Suppressor macrophage (primary cell): ENCODE measurements around the gene CLIP4.

Experiments used
- DNase-seq, 4 experiments: peaks; one replicate each; pipeline ENCODE4 v3.0.0-alpha.2; 2020 to 2022

CLIP4 gene

DNA sequence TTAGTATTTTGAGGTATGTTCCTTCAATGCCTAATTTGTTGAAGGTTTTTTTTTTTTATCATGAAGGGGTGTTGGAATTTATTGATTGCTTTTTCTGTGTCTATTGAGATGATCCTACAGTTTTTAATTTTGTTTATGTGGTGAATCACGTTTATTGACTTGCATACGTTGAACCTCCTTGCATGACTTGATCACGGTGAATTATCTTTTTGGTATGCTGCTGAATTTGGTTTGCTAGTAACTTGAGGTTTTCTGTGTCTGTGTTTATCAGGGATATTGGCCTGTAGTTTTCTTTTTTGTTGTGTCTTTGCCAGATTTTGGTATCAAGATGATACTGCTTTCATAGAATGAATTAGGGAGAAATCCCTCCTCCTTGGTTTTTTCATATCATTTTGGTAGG is 23.9 kb downstream of the CLIP4 start:
- no peak for DNase-seq

DNA sequence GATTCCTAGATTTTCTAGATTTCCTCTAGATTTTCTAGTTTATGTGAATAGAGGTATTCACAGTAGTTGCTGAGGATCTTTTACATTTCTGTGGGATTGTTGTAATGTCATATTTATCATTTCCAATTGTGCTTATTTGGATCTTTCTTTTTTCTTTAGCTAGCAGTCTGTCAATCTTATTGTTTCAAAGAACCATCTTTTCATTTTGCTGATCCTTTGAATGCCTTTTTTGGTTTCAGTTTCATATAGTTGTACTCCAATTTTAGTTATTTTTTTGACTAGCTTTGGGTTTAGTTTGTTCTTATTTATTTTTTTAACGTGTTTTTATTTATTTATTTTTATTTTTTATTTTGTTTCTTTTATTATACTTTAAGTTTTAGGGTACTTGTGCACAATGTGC is 24.5 kb downstream of the CLIP4 start:
- DNase-seq = no peak

DNA sequence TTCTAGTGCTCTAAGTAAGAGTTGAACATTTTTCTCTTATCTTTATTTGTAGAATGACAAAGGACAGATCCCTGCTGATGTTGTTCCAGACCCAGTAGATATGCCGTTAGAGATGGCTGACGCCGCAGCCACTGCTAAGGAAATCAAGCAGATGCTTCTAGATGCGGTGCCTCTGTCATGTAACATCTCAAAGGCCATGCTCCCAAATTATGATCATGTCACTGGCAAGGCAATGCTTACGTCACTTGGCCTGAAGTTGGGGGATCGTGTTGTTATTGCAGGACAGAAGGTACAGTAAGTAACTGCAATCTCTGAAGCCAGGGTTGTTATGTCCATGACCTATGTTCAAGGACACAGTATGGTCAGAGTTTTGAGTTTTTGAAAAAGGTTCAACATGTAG is 28.4 kb downstream of the CLIP4 start:
- no peak for DNase-seq

DNA sequence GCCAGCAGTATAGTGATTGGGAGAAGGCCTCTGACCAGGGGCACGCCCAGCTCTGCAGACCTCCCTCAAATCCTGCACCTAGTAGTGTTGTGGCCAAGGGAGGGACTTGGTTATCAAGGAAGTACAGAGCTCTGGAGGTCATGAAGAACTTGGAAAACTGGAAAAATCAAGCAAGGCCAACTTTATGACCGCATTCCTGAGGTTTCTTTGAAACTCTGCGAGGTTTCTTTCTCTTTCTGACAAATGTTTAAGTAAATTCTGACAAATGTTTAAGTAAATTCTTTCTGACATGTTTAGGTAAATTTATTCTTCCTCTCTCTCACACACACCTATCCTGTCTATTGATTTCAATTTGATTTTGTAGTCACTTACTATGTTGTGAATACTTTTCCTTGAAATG is 31.0 kb downstream of the CLIP4 start:
- DNase-seq = no peak

DNA sequence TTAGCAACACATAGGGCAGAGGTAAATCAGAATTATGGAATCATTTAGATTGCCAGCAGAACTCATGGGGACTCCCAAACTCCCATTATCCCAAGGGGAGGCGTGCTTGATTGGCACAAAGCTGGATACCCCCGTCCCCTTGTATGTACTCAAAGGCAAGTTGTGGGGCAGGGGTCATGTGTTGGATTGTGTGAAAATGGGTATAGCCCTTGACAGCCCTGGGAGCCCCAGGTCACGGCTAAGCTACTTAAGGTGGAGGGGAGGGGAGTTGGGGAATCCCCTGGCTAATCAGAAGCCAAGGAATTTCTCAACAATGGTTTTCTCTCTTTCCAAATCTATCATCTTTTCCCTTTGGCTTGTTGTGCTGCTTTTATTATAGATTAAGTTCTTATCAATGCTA is 32.7 kb downstream of the CLIP4 start:
- DNase-seq = no peak

GRCh38 chr2:29154610-29155009 is 39.4 kb downstream of the CLIP4 start:
- no peak for DNase-seq

DNA sequence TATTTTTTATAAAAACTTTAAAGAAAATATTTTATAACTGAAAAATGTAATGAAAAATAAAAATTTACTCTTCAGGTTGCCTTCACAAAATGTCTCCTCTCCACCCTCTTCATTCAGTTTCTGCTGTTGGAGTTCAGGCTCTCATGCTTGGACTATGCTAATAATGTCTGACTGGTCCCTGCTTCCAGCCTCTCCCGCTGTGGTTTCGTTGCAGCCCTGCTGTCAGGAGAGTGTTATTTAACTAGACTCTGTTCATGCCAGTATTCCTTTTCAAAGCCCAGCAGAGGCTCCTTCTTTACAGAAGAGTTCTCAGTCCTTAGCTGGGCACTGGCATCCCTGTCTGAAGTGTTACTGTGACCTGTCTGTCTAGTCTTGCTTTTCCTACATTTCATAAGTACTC is 40.4 kb downstream of the CLIP4 start:
- no peak for DNase-seq

DNA sequence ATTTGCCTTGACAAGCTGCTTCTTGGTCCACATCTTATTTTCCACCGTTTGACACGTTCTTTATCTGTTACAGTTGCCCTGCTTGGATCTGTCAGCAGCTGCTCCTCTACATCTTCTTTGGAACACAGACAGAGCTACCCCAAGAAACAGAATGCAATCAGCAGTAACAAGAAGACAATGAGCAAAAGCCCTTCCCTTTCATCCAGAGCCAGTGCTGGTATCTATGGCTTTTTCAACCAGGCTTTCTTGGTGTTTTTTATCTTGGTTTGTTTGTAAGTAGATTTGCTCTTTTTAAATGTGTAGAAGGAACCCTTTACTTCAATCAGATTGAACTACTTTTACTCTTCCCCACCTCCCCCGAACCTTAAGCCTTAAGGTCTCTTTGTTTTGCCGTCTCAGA is 41.9 kb downstream of the CLIP4 start:
- no peak for DNase-seq

- no peak for DNase-seq
Measured at GRCh38 chr2:29159125-29159524, 43.9 kb downstream of the CLIP4 start.

- DNase-seq = no peak
Measured at GRCh38 chr2:29160184-29160583, 45.0 kb downstream of the CLIP4 start.

DNA sequence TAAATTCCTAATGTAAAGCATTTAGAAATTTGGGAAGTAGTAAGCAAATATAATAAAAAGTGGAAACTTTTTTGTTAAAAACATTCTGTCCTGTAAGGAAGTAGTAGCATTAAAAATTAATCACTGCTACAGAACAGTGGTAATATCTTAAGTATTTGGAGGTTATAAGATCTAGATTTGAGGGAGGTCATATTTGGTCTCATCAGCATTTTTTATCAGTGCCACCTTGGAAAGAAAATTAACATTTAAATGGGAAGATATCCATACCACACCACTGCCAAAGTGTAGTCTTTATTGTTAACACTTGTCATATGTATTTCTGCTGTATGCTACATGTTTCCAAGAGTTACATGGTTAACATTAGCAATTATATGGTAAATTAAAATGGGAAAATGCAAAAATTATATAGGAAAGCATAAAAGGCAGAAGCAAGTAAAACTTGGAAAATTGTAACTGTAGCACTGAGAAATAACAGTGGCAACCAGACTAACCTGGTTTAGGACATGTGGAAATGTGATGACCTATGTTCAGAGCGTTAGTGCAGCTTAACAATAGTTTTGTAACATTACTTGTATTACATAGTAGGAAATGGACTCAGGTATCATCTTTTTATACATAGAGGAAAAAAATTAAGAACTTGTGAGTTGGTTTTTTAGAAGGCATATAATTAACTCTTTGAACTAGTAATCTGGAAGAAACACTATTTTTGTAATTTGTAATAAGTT is 47.2 kb downstream of the CLIP4 start:
- DNase-seq = no peak

DNA sequence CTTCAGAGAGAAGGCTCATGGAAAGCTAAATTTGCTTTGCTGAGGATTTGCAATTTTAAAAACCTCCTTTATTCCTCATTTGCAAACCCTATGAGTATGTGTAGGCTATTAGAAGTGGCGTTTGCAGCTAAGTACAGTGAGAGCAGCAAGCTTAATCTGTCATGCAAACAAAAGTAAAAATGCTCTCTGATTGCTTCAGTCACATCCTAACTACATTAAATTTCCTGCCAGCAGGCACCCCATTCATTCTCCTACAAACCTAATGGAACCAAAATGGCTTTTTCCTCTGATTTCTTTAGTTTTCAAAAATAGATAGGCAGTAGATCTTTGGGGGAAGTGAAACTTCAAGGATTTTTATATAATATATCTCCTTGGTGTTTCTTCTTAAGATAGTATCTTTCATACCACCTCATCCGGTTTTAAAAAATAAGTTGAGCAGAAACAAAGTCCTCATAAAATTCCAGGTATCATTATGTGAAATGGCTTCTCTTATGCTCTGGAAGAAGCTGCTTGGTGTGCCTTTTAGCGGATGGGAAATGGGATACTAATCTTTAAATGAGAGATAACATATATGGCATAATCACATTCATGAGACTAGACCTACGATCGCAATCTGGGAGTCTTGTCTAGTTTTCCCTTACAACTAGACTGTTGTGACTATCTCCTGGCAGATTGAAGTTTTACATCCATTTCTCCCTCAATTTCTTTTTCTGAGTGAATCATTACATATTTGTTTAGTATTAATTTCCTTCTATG is 49.1 kb downstream of the CLIP4 start:
- DNase-seq = peak in 2 of 4 experiments; percentile 4 to 7

- DNase-seq = no peak
Measured at GRCh38 chr2:29165362-29166241, 50.4 kb downstream of the CLIP4 start.

DNA sequence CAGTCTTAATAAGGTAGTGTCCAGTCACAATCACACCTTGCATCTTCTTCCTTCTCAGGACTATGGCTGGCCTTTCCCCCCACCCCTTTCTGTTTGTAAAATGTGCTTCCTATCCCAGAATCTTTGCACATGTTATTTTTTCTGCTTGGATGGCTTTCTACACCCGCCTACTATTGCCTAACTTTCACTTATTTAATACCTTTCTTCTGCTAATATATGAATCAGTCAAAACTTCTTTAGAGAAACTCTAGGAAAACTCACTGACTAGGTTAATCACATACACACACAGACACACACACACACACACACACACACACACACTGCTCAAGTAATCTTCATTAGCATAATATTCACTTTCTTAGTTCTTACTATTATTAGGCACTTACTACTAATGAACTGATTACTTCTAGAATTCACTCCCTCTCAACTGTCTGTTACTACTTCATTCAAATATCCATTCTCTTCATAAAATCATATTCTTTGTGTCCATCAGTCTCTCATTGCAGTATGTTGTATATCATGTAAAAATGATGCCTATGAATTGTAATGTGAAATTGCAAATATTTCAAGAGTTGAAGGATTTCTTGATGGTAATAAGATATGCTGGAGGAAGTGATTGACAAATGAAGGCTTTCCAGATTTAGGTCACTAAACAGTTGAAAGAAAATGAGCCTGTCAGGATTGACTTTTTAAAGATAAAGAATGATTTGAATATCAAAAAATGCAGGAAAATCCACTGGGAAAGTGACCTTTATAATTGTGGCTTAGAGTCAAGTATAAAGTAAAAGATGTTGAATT is 51.2 kb downstream of the CLIP4 start:
- no peak for DNase-seq

GRCh38 chr2:29174937-29175336 is 59.7 kb downstream of the CLIP4 start:
- DNase-seq = no peak

- no peak for DNase-seq
Measured at GRCh38 chr2:29175338-29175737, 60.1 kb downstream of the CLIP4 start.

DNA sequence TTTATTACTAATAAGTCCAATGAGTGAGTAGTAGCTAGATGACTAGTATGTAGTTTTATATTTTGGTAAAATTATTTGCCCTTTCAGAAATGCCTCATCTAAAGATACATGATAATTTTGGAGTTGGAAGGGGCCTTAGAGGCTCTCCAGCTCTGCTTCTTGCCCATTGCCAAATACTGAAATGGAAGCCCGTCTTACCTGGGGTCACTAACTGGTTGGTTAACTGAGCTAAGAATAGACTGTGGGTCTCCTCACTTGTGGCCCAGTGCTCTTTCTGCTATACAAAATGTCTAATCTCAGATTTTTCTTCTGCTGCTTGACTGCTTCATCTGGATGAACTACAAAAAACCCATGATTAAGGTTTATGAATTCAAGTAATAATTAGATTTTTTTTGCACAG is 67.1 kb downstream of the CLIP4 start:
- DNase-seq = no peak

GRCh38 chr2:29182920-29183319 is 67.7 kb downstream of the CLIP4 start:
- no peak for DNase-seq

DNA sequence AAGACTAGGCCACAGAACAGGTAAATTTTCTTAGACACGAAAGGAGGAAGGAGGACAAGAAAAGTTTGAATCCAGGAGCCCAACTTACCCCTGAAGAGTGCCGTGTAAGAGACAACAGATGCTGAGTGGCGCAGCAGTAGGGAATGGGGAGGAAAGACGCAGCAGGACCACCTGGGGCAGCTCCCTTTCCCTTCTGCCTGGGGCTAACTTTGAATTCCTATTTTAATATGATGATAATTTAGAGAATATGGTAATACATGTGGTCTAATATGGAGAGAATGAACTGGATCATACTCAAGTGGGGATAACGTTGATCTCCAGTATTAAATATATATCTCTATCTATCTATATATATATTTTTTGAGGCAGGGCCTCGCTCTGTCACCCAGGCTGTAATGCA is 69.3 kb downstream of the CLIP4 start:
- DNase-seq = no peak

DNA sequence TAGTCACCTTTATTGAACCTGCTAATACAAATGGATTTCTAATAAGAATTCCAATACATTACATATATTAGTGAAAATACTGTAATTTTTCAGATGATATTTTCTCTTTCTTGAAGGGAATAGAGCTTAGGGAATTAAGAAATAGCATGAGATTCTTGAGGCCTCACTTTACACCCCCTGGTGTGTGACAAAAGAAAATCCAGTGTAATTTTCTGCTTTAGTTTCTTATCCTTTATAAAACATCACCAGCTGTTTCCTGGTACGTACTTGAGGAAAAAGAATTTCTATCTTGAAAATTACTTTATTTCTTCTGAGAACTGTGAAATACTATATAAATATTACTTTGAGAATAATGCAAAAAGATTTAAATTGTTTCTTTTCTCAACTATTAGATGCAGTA is 71.6 kb downstream of the CLIP4 start:
- DNase-seq = no peak

GRCh38 chr2:29187926-29188325 is 72.7 kb downstream of the CLIP4 start:
- no peak for DNase-seq

GRCh38 chr2:29189052-29189451 is 73.8 kb downstream of the CLIP4 start:
- no peak for DNase-seq

DNA sequence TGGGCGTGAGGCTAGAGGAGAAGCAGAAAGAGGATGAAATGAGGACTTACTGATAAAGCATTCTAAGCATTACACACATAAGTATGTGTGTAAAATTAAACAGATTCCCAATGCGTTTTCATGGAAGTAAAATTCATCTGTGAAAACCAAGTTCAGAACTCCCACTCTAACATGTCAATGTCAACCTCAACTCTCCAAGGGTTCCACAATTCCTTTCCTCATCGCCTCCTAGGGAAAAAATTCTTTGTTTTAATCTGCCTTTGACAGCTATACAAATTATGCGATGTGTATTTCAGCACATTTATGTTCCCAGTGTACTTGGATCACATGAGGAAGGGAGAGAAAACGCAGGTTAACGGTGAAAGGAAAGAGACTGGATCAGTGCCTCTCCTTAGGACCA is 76.6 kb downstream of the CLIP4 start:
- DNase-seq = no peak
